Measurements from ENCODE around the gene SORL1. TPM values are rescaled to one million over a fixed set of nuclear protein-coding genes. Genes with fewer than 3 reads are reported as not detected.
"Not testable (repeated sequence)": the region's sequence is repeated elsewhere in the genome, so short reads cannot be mapped to it uniquely, and the experiment has no call there.

SORL1 gene
- total RNA-seq, 1 experiment from 2014 or later, result 0.05 TPM

DNA sequence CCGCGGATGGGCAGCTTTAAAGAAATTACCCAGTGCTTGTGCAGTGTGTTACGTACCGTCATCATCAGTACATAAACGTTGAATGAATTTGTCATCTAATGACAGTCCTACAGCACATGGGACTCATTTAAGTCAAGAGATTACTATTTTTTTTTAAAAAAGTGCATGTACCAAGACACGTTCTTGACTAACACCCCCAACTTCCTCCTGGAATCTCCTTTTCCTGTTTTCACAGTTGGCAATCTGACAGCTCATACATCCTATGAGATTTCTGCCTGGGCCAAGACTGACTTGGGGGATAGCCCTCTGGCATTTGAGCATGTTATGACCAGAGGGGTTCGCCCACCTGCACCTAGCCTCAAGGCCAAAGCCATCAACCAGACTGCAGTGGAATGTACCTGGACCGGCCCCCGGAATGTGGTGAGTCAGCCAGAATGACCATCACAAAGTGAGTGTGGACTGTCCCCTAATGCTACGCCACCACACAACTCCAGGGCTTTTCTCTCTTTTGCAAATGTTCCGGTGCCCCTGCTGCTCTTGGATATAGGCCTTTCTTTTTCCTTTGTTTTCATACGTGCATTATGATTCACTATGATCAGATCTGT lies 162.6 kb downstream of the SORL1 start:
- Histone ChIP-seq H3K4me1 (replicated peaks) (no peaks in the 10 kb centered on the region), H3K9me3 (replicated peaks) (no peaks in the 10 kb centered on the region), H3K27me3 (replicated peaks) (no peaks in the 10 kb centered on the region), H3K4me3 (no peak overlapping the region), H3K36me3 (no peaks in the 10 kb centered on the region), H3K27ac (no peak overlapping the region)
- no peak for DNase-seq (ENCODE audit: low read depth in 1 of 2, low spot score in 2 of 2)

- Histone ChIP-seq H3K4me3 (no peak overlapping the region), H3K27me3 (replicated peaks) (no peaks in the 10 kb centered on the region), H3K27ac (no peak overlapping the region), H3K36me3 (no peaks in the 10 kb centered on the region), H3K4me1 (replicated peaks) (no peaks in the 10 kb centered on the region), H3K9me3 (replicated peaks) (no peaks in the 10 kb centered on the region)
- DNase-seq (ENCODE audit: low read depth in 1 of 2, low spot score in 2 of 2), result no peak
Measured at GRCh38 chr11:121615501-121615900, 163.4 kb downstream of the SORL1 start.

GRCh38 chr11:121618516-121618915 lies 166.4 kb downstream of the SORL1 start:
- Histone ChIP-seq H3K4me3 (no peak overlapping the region), H3K4me1 (replicated peaks) (no peaks in the 10 kb centered on the region), H3K27me3 (replicated peaks) (no peaks in the 10 kb centered on the region), H3K36me3 (no peaks in the 10 kb centered on the region), H3K9me3 (replicated peaks) (no peaks in the 10 kb centered on the region), H3K27ac (no peak overlapping the region)
- DNase-seq (ENCODE audit: low read depth in 1 of 2, low spot score in 2 of 2), result no peak

- H3K4me1 ChIP-seq (replicated peaks), result no peaks in the 10 kb centered on the region
- H3K27ac ChIP-seq, result no peak overlapping the region
- no peaks in the 10 kb centered on the region for H3K9me3 ChIP-seq (replicated peaks)
- H3K36me3 ChIP-seq, result no peaks in the 10 kb centered on the region
- no peak for DNase-seq (ENCODE audit: low read depth in 1 of 2, low spot score in 2 of 2)
- no peaks in the 10 kb centered on the region for H3K27me3 ChIP-seq (replicated peaks)
- H3K4me3 ChIP-seq, result no peak overlapping the region
Measured at GRCh38 chr11:121625777-121626506, 173.8 kb downstream of the SORL1 start.

GRCh38 chr11:121626507-121626875 lies 174.4 kb downstream of the SORL1 start:
- DNase-seq (ENCODE audit: low read depth in 1 of 2, low spot score in 2 of 2), result no peak
- Histone ChIP-seq H3K36me3 (no peaks in the 10 kb centered on the region), H3K4me3 (no peak overlapping the region), H3K27me3 (replicated peaks) (no peaks in the 10 kb centered on the region), H3K4me1 (replicated peaks) (no peaks in the 10 kb centered on the region), H3K9me3 (replicated peaks) (no peaks in the 10 kb centered on the region), H3K27ac (no peak overlapping the region)

- Histone ChIP-seq H3K4me3 (no peak overlapping the region), H3K4me1 (replicated peaks) (no peaks in the 10 kb centered on the region), H3K27me3 (replicated peaks) (no peaks in the 10 kb centered on the region), H3K9me3 (replicated peaks) (no peaks in the 10 kb centered on the region), H3K27ac (no peak overlapping the region), H3K36me3 (no peaks in the 10 kb centered on the region)
- DNase-seq (ENCODE audit: low read depth in 1 of 2, low spot score in 2 of 2), result no peak
Measured at GRCh38 chr11:121626980-121627379, 174.9 kb downstream of the SORL1 start.

- no peaks in the 10 kb centered on the region for H3K4me1 ChIP-seq (replicated peaks)
- no peak overlapping the region for H3K27ac ChIP-seq
- H3K36me3 ChIP-seq, result no peaks in the 10 kb centered on the region
- H3K4me3 ChIP-seq, result no peak overlapping the region
- no peak for DNase-seq (ENCODE audit: low read depth in 1 of 2, low spot score in 2 of 2)
- H3K27me3 ChIP-seq (replicated peaks), result no peaks in the 10 kb centered on the region
- H3K9me3 ChIP-seq (replicated peaks), result no peaks in the 10 kb centered on the region
Measured at GRCh38 chr11:121630041-121630440, 177.9 kb downstream of the SORL1 start.

GRCh38 chr11:121631456-121631855 lies 179.3 kb downstream of the SORL1 start:
- H3K27me3 ChIP-seq (replicated peaks), result no peaks in the 10 kb centered on the region
- H3K4me3 ChIP-seq, result no peak overlapping the region
- DNase-seq (ENCODE audit: low read depth in 1 of 2, low spot score in 2 of 2), result no peak
- H3K4me1 ChIP-seq (replicated peaks), result no peaks in the 10 kb centered on the region
- no peak overlapping the region for H3K27ac ChIP-seq
- no peaks in the 10 kb centered on the region for H3K36me3 ChIP-seq
- H3K9me3 ChIP-seq (replicated peaks), result no peaks in the 10 kb centered on the region

DNA sequence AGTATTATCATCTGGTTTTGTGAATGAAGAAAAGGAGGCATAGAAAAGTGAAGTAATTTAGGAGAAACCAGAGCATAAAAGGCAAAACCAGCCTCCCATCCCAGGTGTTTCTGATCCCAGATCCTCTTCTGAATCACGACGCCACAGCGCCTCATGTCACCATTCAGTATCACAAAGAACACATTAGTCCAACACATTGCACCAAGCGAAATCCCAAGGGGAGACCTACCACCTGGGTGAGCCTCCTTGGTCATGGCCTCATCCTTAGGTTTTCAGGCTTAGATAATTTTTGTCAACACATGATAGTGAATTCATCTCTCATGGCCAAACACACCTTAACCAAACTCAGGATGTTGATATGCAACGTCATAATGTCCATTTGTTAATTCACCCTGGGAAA lies 182.2 kb downstream of the SORL1 start:
- Histone ChIP-seq H3K27me3 (replicated peaks) (no peaks in the 10 kb centered on the region), H3K27ac (no peak overlapping the region), H3K4me1 (replicated peaks) (no peaks in the 10 kb centered on the region), H3K4me3 (no peak overlapping the region), H3K36me3 (no peaks in the 10 kb centered on the region), H3K9me3 (replicated peaks) (no peaks in the 10 kb centered on the region)
- no peak for DNase-seq (ENCODE audit: low read depth in 1 of 2, low spot score in 2 of 2)

- Histone ChIP-seq H3K4me3 (no peak overlapping the region), H3K9me3 (replicated peaks) (no peaks in the 10 kb centered on the region), H3K27ac (no peak overlapping the region), H3K27me3 (replicated peaks) (no peaks in the 10 kb centered on the region), H3K4me1 (replicated peaks) (no peaks in the 10 kb centered on the region), H3K36me3 (no peaks in the 10 kb centered on the region)
- no peak for DNase-seq (ENCODE audit: low read depth in 1 of 2, low spot score in 2 of 2)
Measured at GRCh38 chr11:121634889-121635288, 182.8 kb downstream of the SORL1 start.

DNA sequence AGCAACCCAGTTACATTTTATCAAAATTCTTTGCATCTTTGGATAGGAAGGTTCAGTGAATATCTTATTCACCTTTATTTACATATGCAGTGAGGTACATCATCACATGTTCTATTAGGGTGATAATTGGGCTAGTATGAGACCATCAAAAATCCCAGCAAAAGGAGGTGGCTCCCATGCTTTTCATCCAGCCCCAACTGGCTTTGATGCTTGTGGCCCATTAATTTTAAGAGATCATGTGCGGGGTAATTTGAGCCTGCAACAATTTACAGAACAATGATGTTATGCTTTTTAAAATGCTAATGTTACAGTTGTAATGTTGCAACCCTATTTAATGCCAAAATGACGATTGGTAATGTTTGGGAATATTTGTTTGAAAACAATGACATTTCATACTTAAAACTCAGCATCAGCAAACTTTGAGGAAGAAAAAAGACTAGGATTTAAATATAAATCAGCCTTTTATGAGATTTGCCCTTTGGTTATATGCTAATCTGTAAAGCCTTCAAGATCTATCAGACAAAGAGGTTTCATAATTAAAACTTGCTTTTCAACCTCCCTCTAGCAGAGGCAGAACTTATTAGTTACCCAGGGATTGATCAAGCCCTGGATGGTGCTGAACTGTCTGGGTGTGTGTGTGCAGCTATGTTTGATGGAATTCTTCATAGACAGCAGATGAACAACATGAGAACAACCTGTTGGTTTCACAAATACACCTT lies 184.1 kb downstream of the SORL1 start:
- Histone ChIP-seq H3K4me3 (no peak overlapping the region), H3K27me3 (replicated peaks) (no peaks in the 10 kb centered on the region), H3K9me3 (replicated peaks) (no peaks in the 10 kb centered on the region), H3K27ac (no peak overlapping the region), H3K36me3 (no peaks in the 10 kb centered on the region), H3K4me1 (replicated peaks) (no peaks in the 10 kb centered on the region)
- no peak for DNase-seq (ENCODE audit: low read depth in 1 of 2, low spot score in 2 of 2)

- no peak for DNase-seq (ENCODE audit: low read depth in 1 of 2, low spot score in 2 of 2)
- Histone ChIP-seq H3K9me3 (replicated peaks) (no peaks in the 10 kb centered on the region), H3K36me3 (no peaks in the 10 kb centered on the region), H3K27me3 (replicated peaks) (no peaks in the 10 kb centered on the region), H3K4me3 (no peak overlapping the region), H3K27ac (no peak overlapping the region), H3K4me1 (replicated peaks) (no peaks in the 10 kb centered on the region)
Measured at GRCh38 chr11:121636800-121637176, 184.7 kb downstream of the SORL1 start.

DNA sequence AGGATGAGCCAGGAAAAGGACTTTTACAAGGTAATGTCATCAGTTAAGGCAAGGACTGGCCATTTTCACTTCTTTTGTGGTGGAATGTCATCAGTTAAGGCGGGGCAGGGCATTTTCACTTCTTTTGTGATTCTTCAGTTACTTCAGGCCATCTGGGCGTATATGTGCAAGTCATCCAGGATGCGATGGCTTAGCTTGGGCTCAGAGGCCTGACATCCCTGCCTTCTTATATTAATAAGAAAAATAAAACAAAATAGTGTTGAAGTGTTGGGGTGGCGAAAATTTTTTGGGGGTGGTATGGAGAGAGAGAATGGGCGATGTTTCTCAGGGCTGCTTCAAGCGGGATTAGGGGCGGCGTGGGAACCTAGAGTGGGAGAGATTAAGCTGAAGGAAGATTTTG lies 185.5 kb downstream of the SORL1 start:
- not testable (repeated sequence) for H3K4me3 ChIP-seq; H3K36me3 ChIP-seq; H3K4me1 ChIP-seq (replicated peaks); H3K9me3 ChIP-seq (replicated peaks); DNase-seq (ENCODE audit: low read depth in 1 of 2, low spot score in 2 of 2); H3K27ac ChIP-seq; H3K27me3 ChIP-seq (replicated peaks)

DNA sequence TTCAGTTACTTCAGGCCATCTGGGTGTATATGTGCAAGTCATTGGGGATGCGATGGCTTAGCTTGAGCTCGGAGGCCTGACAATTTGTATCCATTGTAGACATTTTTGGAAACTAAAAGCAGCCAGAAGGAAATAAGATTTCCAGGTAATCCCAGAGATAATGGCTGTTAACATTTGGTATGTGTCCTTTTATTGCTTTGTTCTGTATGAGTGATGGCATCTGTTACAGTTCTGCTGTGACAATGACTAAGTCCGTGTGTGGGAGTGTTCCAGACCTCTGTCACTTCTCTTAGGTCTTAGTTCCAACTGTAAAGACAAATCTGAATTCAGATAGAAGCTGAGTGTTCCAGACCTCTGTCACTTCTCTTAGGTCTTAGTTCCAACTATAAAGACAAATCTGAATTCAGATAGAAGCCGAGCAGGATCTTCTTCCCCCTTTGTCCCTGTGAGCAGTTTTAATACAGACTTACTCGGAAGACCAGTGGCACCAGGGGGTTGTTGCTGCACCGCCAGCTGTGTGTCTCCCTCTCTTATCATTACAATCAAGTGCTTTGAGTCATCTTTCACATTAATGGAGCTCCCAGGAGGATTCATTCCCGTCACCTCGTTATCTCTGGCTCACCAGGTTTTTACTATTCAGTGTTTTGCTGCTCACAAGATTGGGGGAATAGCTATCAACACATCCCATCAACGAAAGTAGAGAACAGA lies 191.5 kb downstream of the SORL1 start:
- Histone ChIP-seq H3K36me3 (no peaks in the 10 kb centered on the region), H3K4me3 (no peak overlapping the region), H3K4me1 (replicated peaks) (no peaks in the 10 kb centered on the region), H3K27me3 (replicated peaks) (no peaks in the 10 kb centered on the region), H3K9me3 (replicated peaks) (no peaks in the 10 kb centered on the region), H3K27ac (no peak overlapping the region)
- no peak for DNase-seq (ENCODE audit: low read depth in 1 of 2, low spot score in 2 of 2)

Measured in SJSA1 (cell line).